HEK293 (cell line): Measurements from ENCODE around the gene SVIP.

ENCODE experiments used
- CTCF ChIA-PET: fragments of 350-600 bp; formaldehyde crosslinking; extraction: SDS; loops from one replicate; lab custom pipeline; 2021; ENCODE audit warnings: antibody characterized with exemption; lab: Yijun Ruan, JAX
- POLR2A ChIA-PET: fragments of 300-600 bp; formaldehyde crosslinking; extraction: SDS; loops from one replicate; lab custom pipeline; 2020; ENCODE audit warnings: antibody characterized with exemption, inconsistent platforms; lab: Yijun Ruan, JAX
- H3K27ac ChIP-seq: fragments of 200-500 bp; sonication (Bioruptor generic); 2 replicates; pipeline ENCODE4 v1.5.1; 2014; ENCODE audit warnings: low read depth, low read length, control low read depth, inconsistent platforms; ENCODE audit errors: extremely low read depth
- H3K36me3 ChIP-seq, 2 experiments: fragments of 200-500 bp in 1 of 2; sonication (Bioruptor generic) in 1 of 2; 1 replicate in 1 of 2; 2 replicates in 1 of 2; pipeline ENCODE4 v1.5.1; 2014 to 2017; ENCODE audit warnings: inconsistent platforms in 2 of 2, low read length in 2 of 2; ENCODE audit not compliant: control insufficient read depth in 2 of 2, insufficient read depth in 1 of 2
- H3K4me1 ChIP-seq: fragments of 200-500 bp; sonication (Bioruptor generic); 2 replicates; pipeline ENCODE4 v1.5.1; 2014; ENCODE audit warnings: mild to moderate bottlenecking, low read length, inconsistent platforms; ENCODE audit not compliant: control insufficient read depth, insufficient read depth
- H3K4me3 ChIP-seq: 2 replicates; pipeline ENCODE4 v1.5.1; 2011; ENCODE audit warnings: low read depth, mild to moderate bottlenecking, control low read depth, low read length, moderate library complexity
- H3K9me3 ChIP-seq: fragments of 200-500 bp; sonication (Bioruptor generic); 2 replicates; pipeline ENCODE4 v1.5.1; 2014; ENCODE audit warnings: low read depth, low read length, inconsistent platforms; ENCODE audit not compliant: control insufficient read depth, insufficient read depth
- BCL11B ChIP-seq: fragments of 450-650 bp; formaldehyde crosslinking; IDR thresholded peaks from 2 replicates; pipeline ENCODE4 v1.5.1; 2016; ENCODE audit warnings: low read depth, missing biosample characterization, missing genetic modification characterization
- KLF16 ChIP-seq: fragments of 450-650 bp; formaldehyde crosslinking; IDR thresholded peaks from 2 replicates; pipeline ENCODE4 v1.5.1; 2017; ENCODE audit warnings: missing biosample characterization, missing genetic modification characterization
- KLF9 ChIP-seq: fragments of 450-650 bp; formaldehyde crosslinking; IDR thresholded peaks from 2 replicates; pipeline ENCODE4 v1.5.1; 2016; ENCODE audit warnings: missing biosample characterization, missing genetic modification characterization, low read depth
- SCRT2 ChIP-seq: fragments of 450-650 bp; formaldehyde crosslinking; IDR thresholded peaks from 2 replicates; pipeline ENCODE4 v1.5.1; 2016; ENCODE audit warnings: missing biosample characterization, missing genetic modification characterization
- SP7 ChIP-seq: fragments of 450-650 bp; formaldehyde crosslinking; IDR thresholded peaks from 2 replicates; pipeline ENCODE4 v1.5.1; 2016; ENCODE audit warnings: missing biosample characterization, missing genetic modification characterization
- TCF7L2 ChIP-seq: IDR thresholded peaks from 2 replicates; pipeline ENCODE4 v1.6.1; 2011; ENCODE audit warnings: low read depth, mild to moderate bottlenecking, inconsistent platforms, low read length, moderate library complexity, borderline replicate concordance
- ZBTB17 ChIP-seq: fragments of 450-650 bp; formaldehyde crosslinking; IDR thresholded peaks from 2 replicates; pipeline ENCODE4 v1.5.1; 2016; ENCODE audit warnings: missing biosample characterization, missing genetic modification characterization
- ZNF10 ChIP-seq: fragments of 450-650 bp; formaldehyde crosslinking; IDR thresholded peaks from 2 replicates; pipeline ENCODE4 v1.5.1; 2017; ENCODE audit warnings: missing biosample characterization, missing genetic modification characterization
- ZNF132 ChIP-seq: fragments of 450-650 bp; formaldehyde crosslinking; IDR thresholded peaks from 2 replicates; pipeline ENCODE4 v1.5.1; 2017; ENCODE audit warnings: missing biosample characterization, missing genetic modification characterization, borderline replicate concordance
- ZNF266 ChIP-seq: fragments of 450-650 bp; formaldehyde crosslinking; IDR thresholded peaks from 2 replicates; pipeline ENCODE4 v1.5.1; 2016; ENCODE audit warnings: missing biosample characterization, missing genetic modification characterization, low read depth
- ZNF514 ChIP-seq: fragments of 450-650 bp; formaldehyde crosslinking; IDR thresholded peaks from 2 replicates; pipeline ENCODE4 v1.5.1; 2016; ENCODE audit warnings: missing biosample characterization, missing genetic modification characterization
- ZNF555 ChIP-seq: fragments of 450-650 bp; formaldehyde crosslinking; conservative IDR thresholded peaks from 2 replicates; pipeline ENCODE4 v1.5.1; 2017; ENCODE audit warnings: missing biosample characterization, mild to moderate bottlenecking, missing genetic modification characterization, inconsistent platforms
- ZNF596 ChIP-seq: fragments of 450-650 bp; IDR thresholded peaks from 2 replicates; pipeline ENCODE4 v1.5.0; 2018; ENCODE audit warnings: missing biosample characterization, mild to moderate bottlenecking, missing genetic modification characterization, moderate library complexity
- ZNF664 ChIP-seq: fragments of 450-650 bp; formaldehyde crosslinking; IDR thresholded peaks from 2 replicates; pipeline ENCODE4 v1.5.1; 2016; ENCODE audit warnings: missing biosample characterization, missing genetic modification characterization
- ZNF76 ChIP-seq: fragments of 450-650 bp; formaldehyde crosslinking; IDR thresholded peaks from 2 replicates; pipeline ENCODE4; 2016; ENCODE audit warnings: low read depth, missing biosample characterization, missing genetic modification characterization, borderline replicate concordance
- TF ChIP-seq, protein P1 (sequence below): fragments of 450-650 bp; formaldehyde crosslinking; IDR thresholded peaks from 2 replicates; pipeline ENCODE4 v1.5.1; 2016; ENCODE audit warnings: missing biosample characterization, missing genetic modification characterization
- TF ChIP-seq, protein P2 (sequence below): fragments of 450-650 bp; formaldehyde crosslinking; IDR thresholded peaks from 2 replicates; pipeline ENCODE4 v1.5.0; 2017; ENCODE audit warnings: missing biosample characterization, missing genetic modification characterization, borderline replicate concordance
- TF ChIP-seq, protein P3 (sequence below): fragments of 450-650 bp; formaldehyde crosslinking; IDR thresholded peaks from 2 replicates; pipeline ENCODE4 v1.5.1; 2016; ENCODE audit warnings: missing biosample characterization, missing genetic modification characterization, borderline replicate concordance
- TF ChIP-seq, protein P4 (sequence below): fragments of 450-650 bp; formaldehyde crosslinking; IDR thresholded peaks from 2 replicates; pipeline ENCODE4 v1.5.1; 2016; ENCODE audit warnings: missing biosample characterization, missing genetic modification characterization
- TF ChIP-seq, protein P5 (sequence below): fragments of 450-650 bp; formaldehyde crosslinking; IDR thresholded peaks from 2 replicates; pipeline ENCODE4 v1.5.1; 2016; ENCODE audit warnings: missing biosample characterization, missing genetic modification characterization
- TF ChIP-seq, protein P6 (sequence below): fragments of 450-650 bp; formaldehyde crosslinking; IDR thresholded peaks from 2 replicates; pipeline ENCODE4 v1.5.1; 2016; ENCODE audit warnings: missing biosample characterization, missing genetic modification characterization

Gene SVIP

DNA sequence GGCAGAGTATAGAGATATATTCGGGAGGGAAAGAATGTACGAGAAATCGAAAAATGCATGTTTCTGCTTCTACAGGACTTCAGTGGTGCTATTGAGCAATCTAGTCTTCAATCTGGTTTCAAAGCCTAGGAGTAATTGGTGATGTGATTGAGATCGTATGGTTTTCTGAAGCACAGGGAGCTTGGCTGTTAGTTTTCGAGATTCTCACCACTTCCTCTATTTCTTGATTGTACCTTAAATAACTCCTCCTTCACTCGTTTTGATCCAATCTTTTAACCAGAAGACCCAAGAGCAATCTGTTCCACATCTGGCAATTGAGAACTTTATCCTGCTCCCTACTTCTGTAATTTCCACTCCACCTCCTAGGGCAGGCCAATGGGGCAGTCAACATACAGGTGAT, 30.2 kb upstream of the SVIP start (continued):
- TF ChIP-seq, protein P1, sequence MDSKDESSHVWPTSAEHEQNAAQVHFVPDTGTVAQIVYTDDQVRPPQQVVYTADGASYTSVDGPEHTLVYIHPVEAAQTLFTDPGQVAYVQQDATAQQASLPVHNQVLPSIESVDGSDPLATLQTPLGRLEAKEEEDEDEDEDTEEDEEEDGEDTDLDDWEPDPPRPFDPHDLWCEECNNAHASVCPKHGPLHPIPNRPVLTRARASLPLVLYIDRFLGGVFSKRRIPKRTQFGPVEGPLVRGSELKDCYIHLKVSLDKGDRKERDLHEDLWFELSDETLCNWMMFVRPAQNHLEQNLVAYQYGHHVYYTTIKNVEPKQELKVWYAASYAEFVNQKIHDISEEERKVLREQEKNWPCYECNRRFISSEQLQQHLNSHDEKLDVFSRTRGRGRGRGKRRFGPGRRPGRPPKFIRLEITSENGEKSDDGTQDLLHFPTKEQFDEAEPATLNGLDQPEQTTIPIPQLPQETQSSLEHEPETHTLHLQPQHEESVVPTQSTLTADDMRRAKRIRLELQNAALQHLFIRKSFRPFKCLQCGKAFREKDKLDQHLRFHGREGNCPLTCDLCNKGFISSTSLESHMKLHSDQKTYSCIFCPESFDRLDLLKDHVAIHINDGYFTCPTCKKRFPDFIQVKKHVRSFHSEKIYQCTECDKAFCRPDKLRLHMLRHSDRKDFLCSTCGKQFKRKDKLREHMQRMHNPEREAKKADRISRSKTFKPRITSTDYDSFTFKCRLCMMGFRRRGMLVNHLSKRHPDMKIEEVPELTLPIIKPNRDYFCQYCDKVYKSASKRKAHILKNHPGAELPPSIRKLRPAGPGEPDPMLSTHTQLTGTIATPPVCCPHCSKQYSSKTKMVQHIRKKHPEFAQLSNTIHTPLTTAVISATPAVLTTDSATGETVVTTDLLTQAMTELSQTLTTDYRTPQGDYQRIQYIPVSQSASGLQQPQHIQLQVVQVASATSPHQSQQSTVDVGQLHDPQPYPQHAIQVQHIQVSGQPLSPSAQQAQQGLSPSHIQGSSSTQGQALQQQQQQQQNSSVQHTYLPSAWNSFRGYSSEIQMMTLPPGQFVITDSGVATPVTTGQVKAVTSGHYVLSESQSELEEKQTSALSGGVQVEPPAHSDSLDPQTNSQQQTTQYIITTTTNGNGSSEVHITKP (tag by site-specific recombination) = no peak

DNA sequence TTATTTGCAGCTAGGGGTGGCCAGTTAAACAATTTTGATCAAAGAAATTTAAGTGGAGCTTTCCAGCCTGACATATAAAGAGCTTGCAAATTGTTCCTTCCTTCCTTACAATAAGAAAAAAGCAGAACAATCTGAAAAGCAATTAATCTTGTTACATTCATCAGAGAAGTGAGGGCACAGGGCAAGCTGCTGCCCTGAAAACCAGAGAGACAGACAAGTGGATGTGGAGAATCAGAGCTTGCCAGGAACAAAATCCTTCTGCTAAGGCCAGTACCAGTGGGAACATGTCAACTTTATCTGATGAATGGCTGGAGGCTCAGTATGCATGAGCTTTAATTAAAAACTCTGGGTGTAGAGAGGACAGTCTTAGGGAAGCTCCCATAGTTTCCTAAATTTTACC, 21.9 kb upstream of the SVIP start:
- CTCF ChIA-PET = interaction anchor here (0.9 to 3.4 kb wide), 2 partner anchors 24 to 69 kb away, joined by 4 to 10 read pairs; no protein-coding TSS in a partner anchor

DNA sequence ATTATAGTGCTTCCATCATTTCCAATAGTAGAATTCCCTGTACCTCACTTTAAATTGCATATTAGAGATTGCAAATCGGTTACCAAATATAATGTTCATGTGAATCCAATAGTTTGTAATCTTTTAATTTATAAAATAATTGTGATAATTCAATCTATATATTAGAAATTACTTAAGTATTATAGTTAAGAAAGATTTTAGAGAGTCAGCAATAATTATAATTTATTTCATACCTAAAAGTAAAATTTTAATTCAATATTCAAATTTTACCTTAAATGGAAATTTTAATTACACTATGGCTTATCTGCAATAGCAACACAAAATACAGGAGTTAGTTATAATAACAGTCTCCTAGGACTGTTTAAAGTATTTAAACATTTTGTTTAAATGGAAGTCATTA, 17.1 kb upstream of the SVIP start:
- no peaks in the 10 kb centered on the region for H3K36me3 ChIP-seq
- no peak for TF ChIP-seq ZBTB17
- TF ChIP-seq SP7 (tag by site-specific recombination) = no peak
- TF ChIP-seq SCRT2 = no peak
- TF ChIP-seq ZNF266 = no peak
- TF ChIP-seq, all 188 proteins: peak for 0

More for the DNA sequence above, 21.9 kb upstream of the SVIP start:
- no peaks in the 10 kb centered on the region for H3K36me3 ChIP-seq
- no peaks in the 10 kb centered on the region for H3K4me1 ChIP-seq
- TF ChIP-seq ZNF76 (tag by site-specific recombination) = no peak
- no peak for TF ChIP-seq ZNF10 (tag by site-specific recombination)
- no peak for TF ChIP-seq TCF7L2
- no peak for TF ChIP-seq ZNF664
- no peak for TF ChIP-seq ZNF514 (tag by site-specific recombination)
- TF ChIP-seq, protein P2, sequence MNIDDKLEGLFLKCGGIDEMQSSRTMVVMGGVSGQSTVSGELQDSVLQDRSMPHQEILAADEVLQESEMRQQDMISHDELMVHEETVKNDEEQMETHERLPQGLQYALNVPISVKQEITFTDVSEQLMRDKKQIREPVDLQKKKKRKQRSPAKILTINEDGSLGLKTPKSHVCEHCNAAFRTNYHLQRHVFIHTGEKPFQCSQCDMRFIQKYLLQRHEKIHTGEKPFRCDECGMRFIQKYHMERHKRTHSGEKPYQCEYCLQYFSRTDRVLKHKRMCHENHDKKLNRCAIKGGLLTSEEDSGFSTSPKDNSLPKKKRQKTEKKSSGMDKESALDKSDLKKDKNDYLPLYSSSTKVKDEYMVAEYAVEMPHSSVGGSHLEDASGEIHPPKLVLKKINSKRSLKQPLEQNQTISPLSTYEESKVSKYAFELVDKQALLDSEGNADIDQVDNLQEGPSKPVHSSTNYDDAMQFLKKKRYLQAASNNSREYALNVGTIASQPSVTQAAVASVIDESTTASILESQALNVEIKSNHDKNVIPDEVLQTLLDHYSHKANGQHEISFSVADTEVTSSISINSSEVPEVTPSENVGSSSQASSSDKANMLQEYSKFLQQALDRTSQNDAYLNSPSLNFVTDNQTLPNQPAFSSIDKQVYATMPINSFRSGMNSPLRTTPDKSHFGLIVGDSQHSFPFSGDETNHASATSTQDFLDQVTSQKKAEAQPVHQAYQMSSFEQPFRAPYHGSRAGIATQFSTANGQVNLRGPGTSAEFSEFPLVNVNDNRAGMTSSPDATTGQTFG (tag by site-specific recombination) = no peak
- TF ChIP-seq, protein P3, sequence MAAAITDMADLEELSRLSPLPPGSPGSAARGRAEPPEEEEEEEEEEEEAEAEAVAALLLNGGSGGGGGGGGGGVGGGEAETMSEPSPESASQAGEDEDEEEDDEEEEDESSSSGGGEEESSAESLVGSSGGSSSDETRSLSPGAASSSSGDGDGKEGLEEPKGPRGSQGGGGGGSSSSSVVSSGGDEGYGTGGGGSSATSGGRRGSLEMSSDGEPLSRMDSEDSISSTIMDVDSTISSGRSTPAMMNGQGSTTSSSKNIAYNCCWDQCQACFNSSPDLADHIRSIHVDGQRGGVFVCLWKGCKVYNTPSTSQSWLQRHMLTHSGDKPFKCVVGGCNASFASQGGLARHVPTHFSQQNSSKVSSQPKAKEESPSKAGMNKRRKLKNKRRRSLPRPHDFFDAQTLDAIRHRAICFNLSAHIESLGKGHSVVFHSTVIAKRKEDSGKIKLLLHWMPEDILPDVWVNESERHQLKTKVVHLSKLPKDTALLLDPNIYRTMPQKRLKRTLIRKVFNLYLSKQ (tag by site-specific recombination) = no peak
- no peak for TF ChIP-seq KLF16 (tag by site-specific recombination)
- TF ChIP-seq KLF9 = no peak
- TF ChIP-seq, protein P4, sequence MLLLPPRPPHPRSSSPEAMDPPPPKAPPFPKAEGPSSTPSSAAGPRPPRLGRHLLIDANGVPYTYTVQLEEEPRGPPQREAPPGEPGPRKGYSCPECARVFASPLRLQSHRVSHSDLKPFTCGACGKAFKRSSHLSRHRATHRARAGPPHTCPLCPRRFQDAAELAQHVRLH (tag by site-specific recombination) = no peak
- TF ChIP-seq ZNF132 (tag by site-specific recombination) = no peak
- TF ChIP-seq, protein P5, sequence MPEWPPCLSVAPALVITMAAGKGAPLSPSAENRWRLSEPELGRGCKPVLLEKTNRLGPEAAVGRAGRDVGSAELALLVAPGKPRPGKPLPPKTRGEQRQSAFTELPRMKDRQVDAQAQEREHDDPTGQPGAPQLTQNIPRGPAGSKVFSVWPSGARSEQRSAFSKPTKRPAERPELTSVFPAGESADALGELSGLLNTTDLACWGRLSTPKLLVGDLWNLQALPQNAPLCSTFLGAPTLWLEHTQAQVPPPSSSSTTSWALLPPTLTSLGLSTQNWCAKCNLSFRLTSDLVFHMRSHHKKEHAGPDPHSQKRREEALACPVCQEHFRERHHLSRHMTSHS (tag by site-specific recombination) = no peak
- TF ChIP-seq ZNF596 (tag by site-specific recombination) = no peak
- TF ChIP-seq, protein P6, sequence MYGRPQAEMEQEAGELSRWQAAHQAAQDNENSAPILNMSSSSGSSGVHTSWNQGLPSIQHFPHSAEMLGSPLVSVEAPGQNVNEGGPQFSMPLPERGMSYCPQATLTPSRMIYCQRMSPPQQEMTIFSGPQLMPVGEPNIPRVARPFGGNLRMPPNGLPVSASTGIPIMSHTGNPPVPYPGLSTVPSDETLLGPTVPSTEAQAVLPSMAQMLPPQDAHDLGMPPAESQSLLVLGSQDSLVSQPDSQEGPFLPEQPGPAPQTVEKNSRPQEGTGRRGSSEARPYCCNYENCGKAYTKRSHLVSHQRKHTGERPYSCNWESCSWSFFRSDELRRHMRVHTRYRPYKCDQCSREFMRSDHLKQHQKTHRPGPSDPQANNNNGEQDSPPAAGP (tag by site-specific recombination) = no peak
- TF ChIP-seq BCL11B = no peak
- no peak for TF ChIP-seq ZNF555
- POLR2A ChIA-PET = no interaction called here
- no peak overlapping the region for H3K4me3 ChIP-seq
- no peaks in the 10 kb centered on the region for H3K9me3 ChIP-seq
- H3K27ac ChIP-seq = no peak overlapping the region

More for the DNA sequence above, 17.1 kb upstream of the SVIP start:
- ChIA-PET POLR2A (no interaction called here), CTCF (interaction anchor here (0.6 to 1.1 kb wide), 2 partner anchors 12 to 17 kb away, joined by 3 to 4 read pairs; no protein-coding TSS in a partner anchor)
- Histone ChIP-seq H3K4me3 (no peak overlapping the region), H3K9me3 (no peaks in the 10 kb centered on the region), H3K4me1 (no peaks in the 10 kb centered on the region), H3K27ac (no peak overlapping the region)
